DND-41 (cell line): Measurements from ENCODE around the gene CNTN5.
"Not testable (repeated sequence)": the region's sequence is repeated elsewhere in the genome, so short reads cannot be mapped to it uniquely, and the experiment has no call there.

ENCODE experiments used
- EZH2 ChIP-seq: IDR thresholded peaks from 3 replicates; pipeline ENCODE4 v1.6.1; 2012; ENCODE audit warnings: borderline replicate concordance, low read depth, mild to moderate bottlenecking, moderate library complexity, low read length, inconsistent platforms; ENCODE audit not compliant: severe bottlenecking
- TF ChIP-seq, protein P1 (sequence below): IDR thresholded peaks from 2 replicates; pipeline ENCODE4 v1.5.1; 2012; ENCODE audit warnings: borderline replicate concordance, low read length, moderate library complexity, mild to moderate bottlenecking; ENCODE audit not compliant: poor library complexity, severe bottlenecking; ENCODE audit errors: extremely low read depth

DNA sequence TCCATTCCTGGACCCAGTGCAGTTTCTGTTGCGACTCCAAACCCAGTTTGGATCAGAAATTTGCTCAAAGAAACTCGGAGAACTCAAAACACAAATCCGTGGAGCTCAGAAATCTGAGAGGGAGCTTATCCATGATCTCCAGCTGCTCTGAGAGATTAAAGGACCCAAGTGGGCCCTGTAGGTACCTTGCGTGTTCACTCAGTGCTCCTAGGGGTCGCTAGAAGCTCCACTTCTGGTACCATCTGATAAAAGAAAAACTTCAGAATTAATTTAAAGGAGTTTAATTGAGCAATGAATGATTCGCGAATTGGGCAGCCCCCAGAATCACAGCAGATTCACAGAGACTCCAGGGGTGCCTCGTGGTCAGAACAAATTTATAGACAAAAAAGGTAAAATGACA lies 277.2 kb downstream of the CNTN5 start:
- TF ChIP-seq, protein P1, sequence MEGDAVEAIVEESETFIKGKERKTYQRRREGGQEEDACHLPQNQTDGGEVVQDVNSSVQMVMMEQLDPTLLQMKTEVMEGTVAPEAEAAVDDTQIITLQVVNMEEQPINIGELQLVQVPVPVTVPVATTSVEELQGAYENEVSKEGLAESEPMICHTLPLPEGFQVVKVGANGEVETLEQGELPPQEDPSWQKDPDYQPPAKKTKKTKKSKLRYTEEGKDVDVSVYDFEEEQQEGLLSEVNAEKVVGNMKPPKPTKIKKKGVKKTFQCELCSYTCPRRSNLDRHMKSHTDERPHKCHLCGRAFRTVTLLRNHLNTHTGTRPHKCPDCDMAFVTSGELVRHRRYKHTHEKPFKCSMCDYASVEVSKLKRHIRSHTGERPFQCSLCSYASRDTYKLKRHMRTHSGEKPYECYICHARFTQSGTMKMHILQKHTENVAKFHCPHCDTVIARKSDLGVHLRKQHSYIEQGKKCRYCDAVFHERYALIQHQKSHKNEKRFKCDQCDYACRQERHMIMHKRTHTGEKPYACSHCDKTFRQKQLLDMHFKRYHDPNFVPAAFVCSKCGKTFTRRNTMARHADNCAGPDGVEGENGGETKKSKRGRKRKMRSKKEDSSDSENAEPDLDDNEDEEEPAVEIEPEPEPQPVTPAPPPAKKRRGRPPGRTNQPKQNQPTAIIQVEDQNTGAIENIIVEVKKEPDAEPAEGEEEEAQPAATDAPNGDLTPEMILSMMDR, result not testable (repeated sequence)
- TF ChIP-seq EZH2, result not testable (repeated sequence)
